Measurements from ENCODE around the gene MRPS34.

The MRPS34 gene

GRCh38 chr16:1781254-1781653 is 8.3 kb upstream of the MRPS34 start:
- no peak for DNase-seq (ENCODE audit: low read depth)

- no peak for DNase-seq (ENCODE audit: low read depth)
Observed at GRCh38 chr16:1780677-1781072, 7.7 kb upstream of the MRPS34 start.

GRCh38 chr16:1779741-1780676 is 7.1 kb upstream of the MRPS34 start:
- no peak for DNase-seq (ENCODE audit: low read depth)

GRCh38 chr16:1779234-1779701 is 6.3 kb upstream of the MRPS34 start:
- no peak for DNase-seq (ENCODE audit: low read depth)

GRCh38 chr16:1778200-1779179 is 5.6 kb upstream of the MRPS34 start:
- no peak for DNase-seq (ENCODE audit: low read depth)

GRCh38 chr16:1777375-1778199 is 4.7 kb upstream of the MRPS34 start:
- DNase-seq (ENCODE audit: low read depth) = no peak

- DNase-seq (ENCODE audit: low read depth) = no peak
Observed at GRCh38 chr16:1776991-1777374, 4.0 kb upstream of the MRPS34 start.

- no peak for DNase-seq (ENCODE audit: low read depth)
Observed at GRCh38 chr16:1776672-1776955, 3.7 kb upstream of the MRPS34 start.

GRCh38 chr16:1775846-1776671 is 3.1 kb upstream of the MRPS34 start:
- no peak for DNase-seq (ENCODE audit: low read depth)

GRCh38 chr16:1775006-1775845 is 2.3 kb upstream of the MRPS34 start:
- DNase-seq (ENCODE audit: low read depth) = no peak

- DNase-seq (ENCODE audit: low read depth) = no peak
Observed at GRCh38 chr16:1774448-1774780, 1.5 kb upstream of the MRPS34 start.

GRCh38 chr16:1773703-1774447 is 941 bp upstream of the MRPS34 start:
- no peak for DNase-seq (ENCODE audit: low read depth)

GRCh38 chr16:1772362-1772907 is 499 bp downstream of the MRPS34 start, which contains the start of gene EME2:
Gene EME2, plus strand, starts transcription at chr16:1772810. Its CDS starts 418 bp downstream, at chr16:1773228.
- no peak for DNase-seq (ENCODE audit: low read depth)

- no peak for DNase-seq (ENCODE audit: low read depth)
Observed at GRCh38 chr16:1771864-1772361, 1.0 kb downstream of the MRPS34 start.

- DNase-seq (ENCODE audit: low read depth) = peak; percentile 56
Observed at GRCh38 chr16:1771188-1771863, 1.6 kb downstream of the MRPS34 start, which contains the start of gene NME3. Gene NME3, minus strand, starts transcription at chr16:1771543. Its CDS starts 9 bp downstream, at chr16:1771534.

GRCh38 chr16:1770328-1771187 is 2.4 kb downstream of the MRPS34 start:
- peak; percentile 44 for DNase-seq (ENCODE audit: low read depth)
